ENCODE data around the gene LCLAT1.

- no peak for TF ChIP-seq ZNF48 (tag by site-specific recombination; IDR thresholded peaks at IDR 0.05)
- TF ChIP-seq MEIS1 (CRISPR knock-in tag; IDR thresholded peaks at IDR 0.05; ENCODE audit: borderline replicate concordance): no peak
These were observed 189.3 kb downstream of the LCLAT1 start for GRCh38 chr2:30636311-30636710.

Data from HEK293 (cell line).